GM12873 (cell line): ENCODE measurements around the gene PPP3CA.

Experiments
- TF ChIP-seq, protein P1 (sequence below): IDR thresholded peaks from 2 replicates; pipeline ENCODE4 v1.5.1; 2012; ENCODE audit warnings: low read depth, mild to moderate bottlenecking, moderate library complexity, low read length, control low read depth; ENCODE audit not compliant: insufficient read depth; ENCODE audit errors: missing control alignments

Gene PPP3CA

DNA sequence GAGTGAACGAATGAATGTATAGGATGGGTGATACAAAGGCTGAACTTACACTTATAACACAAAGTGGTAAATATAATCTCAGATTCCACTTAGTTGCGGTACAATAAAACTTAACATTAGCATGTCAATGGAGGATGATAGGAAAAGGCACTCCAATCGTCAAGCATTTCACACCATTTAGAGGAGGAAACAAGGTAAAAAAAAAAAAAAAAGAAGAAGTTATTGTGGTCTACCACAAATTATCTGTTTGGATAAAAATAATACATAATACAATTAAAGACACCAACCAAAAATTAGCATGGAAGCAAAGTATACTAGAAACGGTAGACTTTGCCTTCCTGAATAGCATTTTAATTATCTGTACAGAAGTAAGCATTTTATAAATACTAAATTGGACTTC is 205.5 kb downstream of the PPP3CA start:
- TF ChIP-seq, protein P1, sequence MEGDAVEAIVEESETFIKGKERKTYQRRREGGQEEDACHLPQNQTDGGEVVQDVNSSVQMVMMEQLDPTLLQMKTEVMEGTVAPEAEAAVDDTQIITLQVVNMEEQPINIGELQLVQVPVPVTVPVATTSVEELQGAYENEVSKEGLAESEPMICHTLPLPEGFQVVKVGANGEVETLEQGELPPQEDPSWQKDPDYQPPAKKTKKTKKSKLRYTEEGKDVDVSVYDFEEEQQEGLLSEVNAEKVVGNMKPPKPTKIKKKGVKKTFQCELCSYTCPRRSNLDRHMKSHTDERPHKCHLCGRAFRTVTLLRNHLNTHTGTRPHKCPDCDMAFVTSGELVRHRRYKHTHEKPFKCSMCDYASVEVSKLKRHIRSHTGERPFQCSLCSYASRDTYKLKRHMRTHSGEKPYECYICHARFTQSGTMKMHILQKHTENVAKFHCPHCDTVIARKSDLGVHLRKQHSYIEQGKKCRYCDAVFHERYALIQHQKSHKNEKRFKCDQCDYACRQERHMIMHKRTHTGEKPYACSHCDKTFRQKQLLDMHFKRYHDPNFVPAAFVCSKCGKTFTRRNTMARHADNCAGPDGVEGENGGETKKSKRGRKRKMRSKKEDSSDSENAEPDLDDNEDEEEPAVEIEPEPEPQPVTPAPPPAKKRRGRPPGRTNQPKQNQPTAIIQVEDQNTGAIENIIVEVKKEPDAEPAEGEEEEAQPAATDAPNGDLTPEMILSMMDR: no peak

DNA sequence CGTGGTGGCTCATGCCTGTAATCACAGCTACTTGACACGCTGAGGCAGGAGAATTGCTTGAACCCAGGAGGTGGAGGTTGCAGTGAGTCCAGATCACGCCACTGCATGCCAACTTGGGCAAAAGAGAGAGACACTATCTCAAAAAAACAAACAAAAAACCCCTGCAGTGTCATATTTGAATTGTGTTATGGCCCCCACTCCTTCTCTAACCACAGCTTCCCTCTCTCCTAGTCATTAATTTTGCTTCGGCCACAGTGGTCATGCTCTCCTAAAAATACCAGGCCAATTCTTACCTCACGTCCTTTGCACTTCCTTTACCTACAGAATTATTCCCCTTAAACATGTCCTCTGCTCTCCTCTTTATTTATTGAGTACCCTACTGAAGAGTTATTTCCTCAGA is 206.1 kb downstream of the PPP3CA start:
- TF ChIP-seq, protein P1: no peak

DNA sequence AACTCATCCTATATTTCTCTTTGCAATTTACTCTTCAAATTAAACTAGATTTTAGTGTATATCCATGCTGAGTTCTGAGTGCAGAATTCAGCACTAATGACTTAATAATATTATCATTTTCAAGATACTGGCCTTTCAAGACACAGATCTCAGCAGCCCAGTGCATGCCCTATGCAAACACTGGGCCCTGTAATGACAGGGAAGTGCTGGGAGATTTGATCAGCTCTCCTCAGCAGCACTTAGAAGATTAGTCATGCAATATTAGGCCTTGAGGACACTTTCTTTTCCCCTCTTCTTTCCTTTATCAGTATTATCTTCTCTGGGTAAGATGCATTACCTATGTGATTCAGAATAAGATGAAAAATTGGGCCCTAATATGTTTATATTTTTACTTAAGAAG is 207.1 kb downstream of the PPP3CA start:
- TF ChIP-seq, protein P1: no peak

DNA sequence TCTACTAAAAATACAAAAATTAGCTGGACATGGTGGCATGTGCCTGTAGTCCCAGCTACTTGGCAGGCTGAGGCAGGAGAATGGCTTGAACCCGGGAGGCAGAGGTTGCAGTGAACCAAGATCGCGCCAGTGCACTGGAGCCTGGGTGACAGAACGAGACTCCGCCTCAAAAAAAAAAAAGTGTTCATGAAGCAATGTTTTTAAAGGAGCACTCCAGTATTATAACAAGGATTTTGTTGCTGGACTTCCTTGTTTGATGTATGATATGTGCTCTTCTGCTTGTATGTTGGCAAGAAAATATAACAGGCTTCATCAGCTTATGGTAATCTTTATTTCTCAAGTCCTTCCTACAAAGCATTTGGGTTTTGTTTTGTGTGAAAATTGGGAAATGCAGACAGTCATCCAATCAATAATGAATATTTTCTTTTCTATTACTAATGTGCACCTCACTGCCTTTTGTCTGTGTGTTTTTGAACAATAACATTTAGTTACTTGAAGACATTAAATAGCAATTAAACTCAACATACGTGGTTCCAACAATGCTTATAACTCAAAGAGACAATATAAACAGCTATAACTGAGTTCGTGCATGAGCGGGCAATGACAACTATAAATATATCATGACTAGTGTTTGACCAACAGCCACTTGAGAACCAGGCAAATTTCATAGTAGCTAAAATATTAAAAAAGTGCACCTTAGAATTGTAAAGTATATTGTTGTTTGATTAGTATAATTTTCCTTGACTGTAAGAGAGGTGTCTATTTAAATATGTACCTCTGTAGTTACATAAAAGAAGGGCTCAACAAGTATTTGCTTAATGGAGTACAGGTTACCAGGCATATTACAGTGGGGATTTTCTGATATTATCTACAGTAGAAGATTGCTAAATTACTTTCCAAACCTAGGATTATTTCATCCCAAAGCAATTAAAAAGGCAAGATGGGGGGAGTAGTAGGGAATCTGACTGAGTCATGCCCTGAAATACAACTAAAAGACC is 210.7 kb downstream of the PPP3CA start:
- TF ChIP-seq, protein P1: no peak

DNA sequence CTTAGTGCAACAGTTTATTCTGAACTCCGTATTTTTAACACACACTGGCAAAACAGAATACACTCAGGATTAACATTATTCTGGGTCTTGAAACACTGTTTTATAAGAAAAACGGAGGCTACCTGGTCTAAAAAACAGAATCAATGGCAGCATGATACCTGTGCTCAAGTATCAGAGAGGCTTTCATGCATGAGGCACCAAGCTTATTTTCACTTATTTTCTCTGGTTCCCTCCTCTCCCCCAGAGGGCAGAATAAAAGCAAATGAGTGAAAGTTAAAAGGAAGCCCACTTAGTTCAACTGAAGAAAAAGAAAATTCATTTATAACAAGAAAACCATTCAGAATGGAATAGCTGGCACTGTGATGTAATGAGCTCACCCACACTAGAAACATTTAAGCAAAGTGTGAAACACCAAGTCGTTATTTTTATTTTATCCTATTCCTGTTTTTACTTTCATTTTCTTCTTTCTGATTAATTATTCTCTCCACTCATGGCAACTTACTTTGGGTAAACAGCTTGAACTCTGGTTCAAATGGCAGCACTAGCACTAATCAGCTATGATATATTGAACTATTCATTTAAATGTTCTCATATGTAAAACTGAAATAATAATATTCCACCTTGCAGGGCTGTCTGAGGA is 211.8 kb downstream of the PPP3CA start:
- TF ChIP-seq, protein P1: no peak

DNA sequence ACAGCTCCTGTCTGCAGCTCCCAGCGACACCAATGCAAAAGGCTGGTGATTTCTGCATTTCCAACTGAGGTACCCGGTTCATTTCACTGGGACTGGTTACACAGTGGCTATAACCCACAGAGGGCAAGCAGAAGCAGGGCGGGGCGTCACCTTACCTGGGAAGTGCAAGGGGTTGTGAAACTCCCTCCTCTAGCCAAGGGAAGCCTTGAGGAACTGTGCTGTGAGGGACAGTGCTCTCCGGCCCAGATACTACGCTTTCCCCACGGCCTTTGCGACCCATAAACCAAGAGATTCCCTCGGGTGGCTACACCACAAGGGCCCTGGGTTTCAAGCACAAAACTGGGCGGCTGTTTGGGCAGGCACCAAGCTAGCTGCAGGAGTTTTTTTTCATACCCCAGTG is 218.9 kb downstream of the PPP3CA start:
- TF ChIP-seq, protein P1: no peak

DNA sequence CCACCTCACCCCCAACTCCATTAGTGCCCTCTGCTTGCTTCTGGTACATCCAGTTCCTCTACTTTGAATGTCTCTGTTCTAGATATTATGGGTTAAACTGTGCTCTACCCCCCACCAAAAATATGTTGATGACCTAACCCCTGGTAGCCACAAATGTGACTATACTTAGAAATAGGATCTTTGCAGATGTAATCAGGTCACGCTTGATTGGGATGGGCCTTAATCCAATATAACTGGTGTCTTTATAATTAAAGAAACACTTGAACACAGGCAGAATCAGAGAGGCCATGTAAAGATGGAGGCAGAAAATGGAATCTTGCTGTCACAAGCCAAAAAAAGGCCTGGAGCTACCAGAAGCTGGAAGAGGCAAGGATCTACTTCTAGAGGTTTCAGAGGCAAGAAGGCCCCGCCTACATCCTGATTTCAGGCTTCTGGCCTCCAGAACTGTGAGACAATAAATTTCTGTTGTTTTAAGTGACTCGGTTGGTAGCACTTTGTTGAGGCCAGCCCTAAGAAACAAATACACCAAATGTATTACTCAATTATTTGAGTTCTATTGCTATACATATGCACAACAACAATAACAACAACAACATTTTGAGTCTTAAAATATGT is 220.0 kb downstream of the PPP3CA start:
- TF ChIP-seq, protein P1: no peak
